ENCODE results near the gene ZMYM4.

The ZMYM4 gene

DNA sequence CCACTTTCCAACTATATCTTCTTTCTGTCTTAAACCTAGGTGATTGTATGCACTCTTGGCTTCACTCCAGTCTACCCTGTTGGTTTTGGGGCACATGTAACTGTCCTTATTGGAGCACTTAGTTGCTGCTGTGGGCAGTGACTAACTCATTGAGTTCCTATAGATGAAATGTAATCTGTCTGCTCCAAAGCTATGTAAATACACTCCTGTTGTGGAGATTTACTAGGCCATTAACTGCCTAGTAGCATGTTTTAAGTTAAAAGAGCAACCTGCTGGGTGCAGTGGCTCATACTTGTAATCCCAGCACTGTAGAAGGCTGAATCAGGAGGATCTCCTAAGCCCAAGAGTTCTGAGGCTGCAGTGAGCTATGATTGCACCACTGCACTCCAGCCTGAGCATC lies 137.6 kb downstream of the ZMYM4 start:
- no peak for DNase-seq (ENCODE audit: low spot score)

- no peak for DNase-seq (ENCODE audit: low spot score)
Measured at GRCh38 chr1:35407743-35408142, 139.2 kb downstream of the ZMYM4 start.

- no peak for DNase-seq (ENCODE audit: low spot score)
Measured at GRCh38 chr1:35408925-35409324, 140.4 kb downstream of the ZMYM4 start.

- DNase-seq (ENCODE audit: low spot score), result no peak
Measured at GRCh38 chr1:35426097-35426586, 157.6 kb downstream of the ZMYM4 start.

GRCh38 chr1:35428360-35428759 lies 159.9 kb downstream of the ZMYM4 start:
- DNase-seq (ENCODE audit: low spot score), result no peak

GRCh38 chr1:35430762-35431161 lies 162.3 kb downstream of the ZMYM4 start:
- no peak for DNase-seq (ENCODE audit: low spot score)

DNA sequence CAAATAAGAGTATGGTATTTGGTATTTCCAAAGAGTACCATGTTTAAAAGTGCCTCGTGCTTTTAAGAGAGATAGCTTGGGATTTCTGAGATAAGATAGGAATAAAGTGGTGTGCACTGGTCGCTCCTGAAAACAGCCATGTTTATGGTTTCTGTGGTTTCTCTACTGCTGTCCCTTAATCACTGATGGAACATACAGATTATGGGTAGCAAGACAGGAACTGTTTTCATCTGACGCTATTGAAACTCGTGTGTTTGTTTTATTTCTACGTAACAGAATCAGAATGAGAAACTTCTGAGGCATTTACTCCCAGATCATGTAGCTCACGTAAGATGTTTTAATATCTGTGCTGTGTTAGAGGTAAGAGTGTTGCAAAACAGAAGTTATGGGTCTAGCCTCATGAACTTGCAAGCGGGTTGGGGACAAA lies 162.7 kb downstream of the ZMYM4 start:
- peak; percentile 53 for DNase-seq (ENCODE audit: low spot score)

- DNase-seq (ENCODE audit: low spot score), result no peak
Measured at GRCh38 chr1:35432231-35432630, 163.7 kb downstream of the ZMYM4 start.

- DNase-seq (ENCODE audit: low spot score), result no peak
Measured at GRCh38 chr1:35433714-35434113, 165.2 kb downstream of the ZMYM4 start.

DNA sequence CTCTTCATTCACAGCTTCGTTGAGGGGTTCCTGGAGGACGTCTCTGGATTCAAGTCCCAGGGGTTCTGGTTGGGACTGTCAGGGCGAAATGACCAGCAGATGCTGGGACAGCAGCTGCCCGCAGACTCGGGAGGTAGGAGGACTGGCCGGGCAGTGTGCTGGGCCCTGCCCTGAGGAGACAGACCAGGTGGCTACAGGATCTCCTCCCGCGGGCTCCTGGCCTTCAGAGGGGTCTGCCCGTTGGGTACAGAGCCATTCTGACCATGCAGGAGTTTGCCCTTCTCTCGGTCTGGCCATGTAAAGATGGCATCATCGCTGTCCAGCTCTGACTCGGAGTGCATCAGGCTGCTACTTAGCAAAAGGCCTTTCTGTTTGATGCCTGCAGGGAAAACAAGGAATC lies 166.2 kb downstream of the ZMYM4 start:
- no peak for DNase-seq (ENCODE audit: low spot score)

- DNase-seq (ENCODE audit: low spot score), result no peak
Measured at GRCh38 chr1:35436078-35436477, 167.6 kb downstream of the ZMYM4 start.

DNA sequence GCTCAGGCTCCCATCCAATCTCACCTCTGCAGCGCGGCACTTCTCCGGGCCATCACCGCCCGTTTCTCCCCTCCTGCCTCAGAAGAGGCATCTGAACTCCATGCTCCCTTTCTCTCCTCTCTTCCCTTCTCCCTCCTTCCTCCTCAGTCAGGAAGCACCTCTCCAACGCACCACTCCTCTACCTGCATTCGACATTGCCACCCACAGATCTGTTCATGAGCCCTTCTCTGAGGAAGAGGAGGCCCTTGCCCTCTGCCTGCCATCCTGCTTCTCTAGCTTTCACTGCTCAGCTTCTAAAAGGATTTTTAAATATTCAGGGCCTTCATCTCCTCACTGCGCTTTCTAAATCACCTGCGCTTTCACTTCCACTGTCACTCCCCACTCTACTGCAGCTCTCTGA lies 168.7 kb downstream of the ZMYM4 start:
- DNase-seq (ENCODE audit: low spot score), result no peak

DNA sequence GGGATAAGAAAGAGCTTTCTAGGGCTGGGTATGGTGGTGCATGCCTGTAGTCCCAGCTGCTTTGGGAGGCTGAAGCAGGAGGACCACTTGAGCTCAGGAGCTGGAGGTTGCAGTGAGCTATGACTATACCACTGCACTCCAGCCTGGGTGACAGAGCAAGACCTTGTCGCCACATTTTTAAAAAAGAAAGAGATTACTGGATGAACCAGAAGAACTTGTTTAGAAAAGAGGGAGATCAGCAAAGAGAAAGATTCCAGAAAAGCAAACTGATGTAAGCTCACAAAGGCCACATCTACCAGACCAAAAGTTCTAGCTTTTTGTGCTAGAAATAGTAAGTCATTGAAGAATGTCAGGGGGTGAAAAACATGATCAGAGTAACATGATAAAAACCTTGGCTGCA lies 171.1 kb downstream of the ZMYM4 start:
- no peak for DNase-seq (ENCODE audit: low spot score)

DNA sequence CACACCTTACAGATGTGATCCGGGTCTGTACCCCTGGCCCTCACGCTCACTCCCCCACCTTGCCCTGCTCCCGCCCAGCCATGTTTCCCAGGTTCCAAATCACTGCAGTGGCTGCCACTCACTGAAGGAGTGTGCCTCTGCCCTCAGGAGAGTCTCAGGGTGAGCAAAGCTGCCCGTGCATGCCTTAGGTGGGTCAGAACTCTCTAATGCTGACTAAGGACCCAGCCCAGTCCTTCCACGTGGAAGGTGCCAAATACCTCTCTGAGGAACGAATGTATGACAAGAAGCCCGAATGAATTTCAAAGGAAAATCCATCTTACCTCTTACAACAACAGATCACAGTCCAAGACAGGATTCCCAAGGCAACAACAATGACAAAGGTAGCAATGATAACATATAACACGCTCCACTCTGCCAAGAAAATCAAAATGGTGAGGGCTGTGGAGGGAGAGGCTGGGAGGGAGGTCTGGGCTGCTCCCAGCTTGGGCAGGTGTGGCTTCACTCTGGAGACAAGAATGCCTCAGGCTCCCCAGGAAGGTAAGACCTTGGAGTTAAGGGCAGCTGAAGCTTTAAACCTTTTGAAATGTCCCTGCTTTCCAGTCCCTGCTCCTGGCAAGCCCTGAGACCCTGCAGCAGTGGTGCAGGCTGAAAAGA lies 173.5 kb downstream of the ZMYM4 start:
- no peak for DNase-seq (ENCODE audit: low spot score)

DNA sequence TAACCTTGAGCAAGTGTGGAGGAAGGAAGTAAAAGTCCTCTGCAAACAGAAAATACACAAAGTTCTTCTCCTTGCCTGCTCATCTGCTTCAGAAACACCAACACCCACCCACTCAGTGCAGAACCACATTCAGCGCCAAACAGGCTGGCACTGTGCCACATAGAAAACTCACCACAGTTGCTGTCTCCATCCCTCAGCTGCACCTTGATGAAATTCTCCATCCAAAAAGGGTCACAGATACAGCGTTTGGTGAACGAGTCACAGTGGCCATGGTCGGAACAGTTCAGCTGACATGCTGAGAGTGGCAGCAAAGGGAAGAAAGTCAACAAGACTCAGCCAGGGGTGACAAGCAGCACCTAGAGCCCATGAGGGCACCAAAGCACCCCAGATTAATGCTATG lies 174.2 kb downstream of the ZMYM4 start:
- no peak for DNase-seq (ENCODE audit: low spot score)

GRCh38 chr1:35443768-35444518 lies 175.4 kb downstream of the ZMYM4 start:
- DNase-seq (ENCODE audit: low spot score), result no peak

DNA sequence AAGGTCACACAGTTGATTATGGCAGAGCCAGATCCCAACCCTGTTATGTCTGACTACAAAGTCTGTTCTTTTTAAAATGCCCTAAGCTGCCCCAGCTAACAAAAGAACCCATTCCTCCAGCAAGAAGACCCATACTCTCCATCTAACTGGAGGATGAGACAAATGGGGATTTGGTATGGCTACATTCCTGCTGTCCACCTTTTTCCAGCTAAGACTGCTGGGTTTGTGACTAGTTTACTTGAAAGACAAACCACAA lies 175.9 kb downstream of the ZMYM4 start:
- no peak for DNase-seq (ENCODE audit: low spot score)

DNA sequence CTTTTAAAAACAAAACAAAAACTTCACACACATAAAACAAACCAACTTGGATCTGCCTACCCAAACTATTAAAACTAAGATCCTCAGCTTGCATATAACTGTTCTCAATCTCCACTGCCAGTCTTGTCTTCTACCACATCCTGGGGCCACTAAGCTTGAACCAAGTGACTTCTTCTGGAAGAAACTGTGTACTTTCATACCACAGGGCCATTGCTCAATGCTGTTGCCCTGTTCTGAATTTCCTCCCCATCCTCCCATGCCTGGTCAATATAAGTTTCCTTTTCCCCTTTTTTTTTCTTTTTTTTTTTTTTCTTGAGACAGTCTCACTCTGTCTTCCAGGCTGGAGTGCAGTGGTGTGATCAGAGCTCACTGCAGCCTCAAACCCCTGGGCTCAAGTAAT lies 178.8 kb downstream of the ZMYM4 start:
- DNase-seq (ENCODE audit: low spot score), result peak; percentile 15

DNA sequence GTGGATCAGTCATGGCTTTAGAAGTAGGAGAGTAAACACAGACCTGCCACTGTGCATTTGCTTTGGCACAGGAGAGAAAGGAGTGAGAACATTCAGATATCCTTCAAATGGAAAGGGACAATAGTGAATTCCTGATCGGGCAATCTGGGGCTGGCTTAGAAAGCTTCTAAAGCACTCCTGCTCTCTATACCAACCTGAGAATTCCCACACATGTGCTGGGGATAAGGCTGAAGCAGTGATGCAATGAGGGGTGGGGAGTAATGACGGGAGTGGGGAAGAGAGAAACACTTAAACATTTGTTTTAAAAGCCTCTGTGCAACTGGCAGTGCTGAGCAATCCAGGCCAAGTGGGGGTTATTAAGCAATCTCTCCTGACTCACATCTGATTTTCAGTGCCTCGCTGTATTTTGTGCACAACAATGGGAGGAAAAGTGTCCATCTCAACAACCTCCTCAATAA lies 179.9 kb downstream of the ZMYM4 start:
- DNase-seq (ENCODE audit: low spot score), result no peak

DNA sequence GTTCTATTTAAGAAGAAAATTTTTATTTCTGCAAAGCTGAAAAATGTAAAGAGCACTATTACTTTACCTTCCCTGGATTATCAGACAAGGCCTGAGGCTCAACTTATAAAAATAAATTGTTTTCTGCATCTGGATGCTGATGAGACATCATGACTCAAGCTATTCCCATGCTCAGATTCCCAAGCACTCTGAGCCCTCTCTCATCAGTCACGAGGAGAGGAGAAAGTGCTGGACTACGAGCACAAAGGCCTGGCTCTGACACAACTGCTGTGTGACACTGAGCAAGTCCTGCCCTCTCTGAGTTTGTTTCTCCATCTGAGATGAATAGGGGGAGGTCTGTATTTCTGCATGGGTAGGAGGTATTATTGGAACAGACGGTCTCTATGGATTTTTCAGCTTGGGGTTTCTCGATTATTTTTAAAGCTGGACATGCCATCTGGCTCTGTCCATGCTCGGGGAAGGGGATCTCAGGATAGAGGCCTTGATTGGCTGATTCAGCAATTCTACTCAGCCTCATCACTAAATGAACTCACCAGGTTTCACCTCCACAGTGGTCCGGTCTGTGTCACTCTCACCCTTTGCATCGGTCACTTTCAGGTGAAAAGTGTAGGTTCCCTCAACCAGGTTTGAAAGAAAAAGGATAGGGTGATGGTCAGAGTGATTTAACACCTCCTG lies 181.0 kb downstream of the ZMYM4 start:
- no peak for DNase-seq (ENCODE audit: low spot score)

GRCh38 chr1:35451125-35451528 lies 182.6 kb downstream of the ZMYM4 start:
- peak; percentile 80 for DNase-seq (ENCODE audit: low spot score)

DNA sequence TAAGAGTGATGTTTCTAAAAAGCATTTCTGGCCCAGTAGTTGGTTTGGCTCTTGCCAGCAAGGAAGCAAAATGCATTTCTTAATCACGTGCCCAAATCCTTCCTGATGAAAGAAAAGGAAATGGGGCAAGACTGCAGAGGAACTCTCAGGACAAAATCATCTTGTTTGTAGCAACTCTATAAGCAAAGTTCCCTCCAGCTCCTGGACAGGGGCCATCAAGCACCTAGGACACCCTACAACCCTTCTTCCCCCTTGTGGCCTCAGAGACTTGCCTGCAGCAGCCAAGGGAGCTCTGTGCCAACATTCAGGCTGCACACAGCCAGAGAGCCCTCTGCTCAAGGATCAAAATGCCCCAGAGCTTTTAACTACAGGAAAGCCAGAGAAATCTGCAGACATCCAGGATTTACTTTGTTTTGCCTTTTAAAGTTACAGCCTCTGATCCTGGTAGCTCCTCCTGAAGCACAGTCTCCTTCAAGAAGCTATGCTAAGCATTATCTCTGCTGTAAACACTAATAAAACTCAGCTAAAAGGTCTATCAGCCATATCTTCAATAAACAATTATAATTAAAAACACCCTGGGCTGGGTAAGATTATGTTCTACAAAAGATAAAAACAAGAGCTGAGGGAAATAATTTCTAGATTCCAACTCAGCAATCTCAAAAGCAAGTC lies 183.7 kb downstream of the ZMYM4 start:
- no peak for DNase-seq (ENCODE audit: low spot score)

GRCh38 chr1:35453031-35453430 lies 184.5 kb downstream of the ZMYM4 start:
- DNase-seq (ENCODE audit: low spot score), result no peak

All from activated CD4-positive, alpha-beta T cell treated with anti-CD3 and anti-CD28 coated beads, Interleukin-2, Interleukin-4, amounts not matched to agents 100 ng/mL and 50 ng/mL, durations not matched to agents 16 hours and 8 hours (primary cell).